GM19193 (cell line): ENCODE results near the gene NLRX1.

Experiments used
- POLR2A ChIP-seq: IDR thresholded peaks from 4 replicates; pipeline ENCODE4 v1.6.1; 2011; ENCODE audit not compliant: insufficient read depth, insufficient read length; ENCODE audit errors: extremely low read depth

NLRX1 gene

DNA sequence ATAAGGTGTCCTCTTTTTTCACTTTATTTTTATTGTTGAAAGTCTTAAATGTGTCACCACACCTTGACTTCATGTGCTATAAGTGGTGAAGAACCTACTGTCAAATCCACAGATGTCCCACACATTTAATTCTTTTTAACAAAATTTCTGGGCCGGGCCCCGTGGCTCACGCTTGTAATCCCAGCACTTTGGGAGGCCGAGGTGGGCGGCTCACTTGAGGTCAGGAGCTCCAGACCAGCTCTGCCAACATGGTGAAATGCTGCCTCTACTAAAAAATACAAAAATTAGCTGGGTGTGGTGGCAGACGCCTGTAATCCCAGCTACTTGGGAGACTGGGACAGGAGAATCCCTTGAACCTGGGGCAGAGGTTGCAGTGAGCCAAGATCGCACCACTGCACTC, 40.7 kb downstream of the NLRX1 start:
- TF ChIP-seq POLR2A, result no peak

- TF ChIP-seq POLR2A, result no peak
Observed at GRCh38 chr11:119210050-119210449, 41.5 kb downstream of the NLRX1 start.

DNA sequence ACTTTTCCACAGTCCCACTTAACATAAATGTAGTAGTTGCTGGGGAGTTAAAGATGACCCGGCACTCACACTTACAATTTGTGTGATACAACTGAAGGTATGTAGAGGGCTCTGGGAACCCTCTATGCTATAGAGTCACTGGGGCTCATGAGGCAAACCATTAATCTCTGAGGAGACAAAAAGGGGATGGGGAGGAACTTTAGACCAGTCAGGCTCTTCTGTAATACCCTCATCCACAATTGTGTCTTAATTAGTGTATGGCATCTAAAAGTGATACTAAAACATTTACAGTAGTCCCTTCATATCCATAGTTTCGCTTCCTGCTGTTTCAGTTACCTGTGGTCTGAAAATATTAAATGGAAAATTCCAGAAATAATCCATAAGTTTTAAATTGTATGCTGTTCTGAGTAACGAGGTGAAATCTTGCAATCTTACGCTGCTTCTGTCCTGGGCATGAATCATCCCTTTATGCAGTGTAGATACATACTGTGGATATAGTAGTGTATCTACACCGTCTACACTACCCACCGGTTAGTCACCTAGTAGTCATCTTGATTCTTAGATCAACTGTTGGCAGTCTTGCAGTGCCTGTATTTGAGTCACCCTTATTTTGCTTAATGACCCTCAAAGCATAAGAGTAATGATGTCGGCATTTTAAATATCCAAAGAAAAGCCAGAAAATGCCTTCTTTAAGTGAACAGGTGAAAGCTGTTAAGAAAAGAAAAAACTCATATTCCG, 49.8 kb downstream of the NLRX1 start:
- TF ChIP-seq POLR2A, result no peak

- no peak for TF ChIP-seq POLR2A
Observed at GRCh38 chr11:119222308-119222707, 53.8 kb downstream of the NLRX1 start.

DNA sequence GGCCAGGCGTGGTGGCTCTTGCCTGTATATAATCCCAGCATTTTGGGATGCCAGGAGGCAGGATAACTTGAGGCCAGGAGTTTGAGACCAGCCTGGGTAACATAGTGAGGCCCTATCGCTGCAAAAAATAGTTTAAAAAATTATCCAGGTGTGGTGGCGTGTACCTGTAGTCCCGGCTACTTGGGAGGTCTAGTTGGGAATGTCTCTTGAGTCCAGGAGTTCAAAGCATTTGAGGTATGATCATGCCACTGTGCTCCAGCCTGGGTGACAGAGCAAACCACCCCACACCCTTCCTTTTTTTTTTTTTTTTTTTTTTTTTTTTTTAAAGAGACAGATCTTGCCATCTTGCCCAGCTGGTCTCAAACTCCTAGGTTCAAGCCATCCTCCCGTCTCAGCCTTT, 54.4 kb downstream of the NLRX1 start:
- TF ChIP-seq POLR2A, result no peak

DNA sequence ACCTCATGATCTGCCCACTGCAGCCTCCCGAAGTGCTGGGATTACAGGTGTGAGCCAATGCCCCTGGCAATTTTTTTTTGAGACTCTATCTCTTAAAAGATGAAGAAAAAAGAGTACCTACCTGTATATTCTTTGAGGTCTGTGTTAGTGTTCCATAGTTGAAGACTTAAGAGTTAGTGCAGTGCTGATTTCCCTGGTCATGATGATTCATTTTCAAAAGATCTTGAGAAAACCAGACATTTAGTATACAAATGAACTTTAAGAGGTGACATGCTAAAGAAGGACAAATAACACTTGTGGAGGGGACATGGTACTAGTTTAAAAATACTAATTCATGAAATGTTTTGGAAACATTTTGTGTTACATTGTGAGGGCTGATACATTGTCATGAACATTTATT, 55.3 kb downstream of the NLRX1 start:
- TF ChIP-seq POLR2A, result no peak

DNA sequence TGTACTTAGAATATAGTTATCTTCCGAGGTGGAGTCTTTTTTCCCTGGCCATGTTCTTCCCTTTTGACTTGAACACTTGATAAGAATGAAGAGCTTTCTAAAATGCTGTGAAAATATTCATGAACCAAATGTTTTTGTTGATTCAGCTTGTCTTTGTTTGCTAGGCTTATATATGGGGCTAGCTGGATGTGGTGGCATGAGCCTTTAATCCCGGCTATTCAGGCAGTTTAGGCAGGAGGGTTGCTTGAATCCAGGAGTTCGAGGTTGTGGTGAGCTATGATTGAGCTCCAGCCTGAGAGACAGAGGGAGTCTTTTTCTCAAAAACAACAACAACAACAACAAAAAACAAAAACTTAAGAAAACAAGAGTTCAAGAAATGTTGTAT, 60.8 kb downstream of the NLRX1 start:
- TF ChIP-seq POLR2A, result no peak

DNA sequence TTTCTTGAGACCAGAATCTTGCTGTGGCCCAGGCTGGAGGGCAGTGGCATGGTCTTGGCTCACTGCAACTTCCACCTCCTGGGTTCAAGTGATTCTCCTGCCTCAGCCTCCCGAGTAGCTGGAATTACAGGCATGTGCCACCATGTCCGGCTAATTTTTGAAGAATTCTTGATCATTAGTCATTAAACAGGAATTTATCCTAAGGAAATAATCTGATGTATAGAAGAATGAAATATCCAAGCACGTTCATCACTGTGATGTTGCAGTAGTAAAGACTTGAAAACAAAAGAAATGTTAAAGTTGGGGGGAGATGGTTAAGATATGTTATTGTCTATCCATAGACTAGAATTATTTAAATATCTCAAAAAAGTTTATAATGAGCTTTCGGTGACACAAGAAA, 61.2 kb downstream of the NLRX1 start:
- no peak for TF ChIP-seq POLR2A
